ENCODE data around the gene COL27A1.

Gene COL27A1

DNA sequence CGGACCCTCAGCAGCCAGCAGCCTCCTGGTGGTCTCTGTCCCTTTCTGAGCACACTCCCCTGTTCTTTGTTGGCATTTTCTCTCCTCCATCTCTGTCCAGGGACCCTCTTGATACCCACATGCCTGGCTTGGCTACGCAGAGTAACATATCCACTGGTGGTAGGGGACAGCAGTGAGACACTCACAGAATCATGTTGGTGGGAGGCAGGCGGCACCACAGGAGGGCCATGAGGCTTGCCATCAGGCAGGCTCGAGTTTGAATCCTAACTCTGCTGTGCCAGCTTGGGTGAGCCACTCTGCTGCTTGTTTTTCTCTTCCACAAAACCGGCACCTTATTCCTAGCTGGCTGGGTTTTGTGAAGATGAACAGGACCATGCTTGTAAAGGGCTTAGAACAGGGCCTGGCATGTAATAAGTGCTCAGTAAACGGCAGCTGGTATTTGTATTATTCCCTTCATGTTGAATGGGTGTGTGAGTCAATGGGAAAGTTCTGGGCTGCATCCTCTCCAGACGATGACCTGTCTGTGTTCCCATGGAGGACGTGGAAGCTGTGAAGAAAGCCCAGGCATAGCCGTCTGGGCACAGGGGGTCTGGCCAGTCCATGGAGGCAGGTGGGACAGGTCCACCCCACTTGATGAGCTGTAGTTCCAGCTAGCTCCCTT is 2.3 kb downstream of the COL27A1 start:
- POLR2A ChIA-PET: interaction anchor here (0.6 kb wide), 1 partner anchor 131 kb away, joined by 3 read pairs; no protein-coding TSS in a partner anchor
- no peak for DNase-seq (ENCODE audit: low read depth, low spot score)

GRCh38 chr9:114158482-114159130 is 3.3 kb downstream of the COL27A1 start:
- DNase-seq (ENCODE audit: low read depth, low spot score): no peak
- CTCF ChIA-PET: interaction anchor here (0.8 to 16.1 kb wide), 7 partner anchors 12 to 133 kb away, joined by 3 to 280 read pairs (median 3); no protein-coding TSS in a partner anchor
- POLR2A ChIA-PET: interaction anchor here (0.6 kb wide), 1 partner anchor 130 kb away, joined by 3 read pairs; no protein-coding TSS in a partner anchor
- TF ChIP-seq CTCF (IDR thresholded peaks at IDR 0.05; ENCODE audit: insufficient read depth, low read length, missing control alignments): no peak
- H3K4me3 ChIP-seq (ENCODE audit: low read depth, low read length): no peak overlapping the region

More for the DNA sequence above, 2.3 kb downstream of the COL27A1 start:
- TF ChIP-seq CTCF (IDR thresholded peaks at IDR 0.05; ENCODE audit: insufficient read depth, low read length, missing control alignments): no peak
- CTCF ChIA-PET: interaction anchor here (0.7 to 16.1 kb wide), 10 partner anchors 13 to 134 kb away, joined by 3 to 280 read pairs (median 4); no protein-coding TSS in a partner anchor
- H3K4me3 ChIP-seq (ENCODE audit: low read depth, low read length): peak overlapping the region; percentile 73

DNA sequence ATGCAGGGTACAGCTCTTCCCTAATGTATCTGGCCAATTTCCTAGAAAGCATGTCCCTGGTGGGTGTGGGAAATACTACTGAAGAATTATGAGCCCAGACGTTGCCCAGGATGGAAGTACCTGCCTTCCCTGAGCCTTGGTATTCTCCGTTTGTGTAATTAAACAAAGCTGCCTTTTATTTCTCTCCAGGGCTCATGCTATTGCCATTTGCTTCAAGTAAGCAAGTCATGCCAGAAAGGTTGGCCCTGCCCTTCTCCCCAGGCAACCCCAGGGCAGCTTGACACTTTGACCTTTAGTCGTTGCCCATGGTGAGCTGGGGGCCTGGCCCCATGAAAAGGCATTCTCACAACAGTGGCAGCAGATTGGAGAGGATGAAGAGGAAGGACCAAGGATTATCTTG is 4.4 kb downstream of the COL27A1 start:
- H3K4me3 ChIP-seq (ENCODE audit: low read depth, low read length): no peak overlapping the region
- TF ChIP-seq CTCF (IDR thresholded peaks at IDR 0.05; ENCODE audit: insufficient read depth, low read length, missing control alignments): no peak
- CTCF ChIA-PET: interaction anchor here (0.8 to 16.1 kb wide), 4 partner anchors 11 to 132 kb away, joined by 3 to 280 read pairs (median 29); no protein-coding TSS in a partner anchor
- POLR2A ChIA-PET: no interaction called here
- DNase-seq (ENCODE audit: low read depth, low spot score): no peak

- no peak overlapping the region for H3K4me3 ChIP-seq (ENCODE audit: low read depth, low read length)
- CTCF ChIA-PET: interaction anchor here (0.6 to 16.1 kb wide), 12 partner anchors 11 to 146 kb away, joined by 3 to 280 read pairs (median 3); no protein-coding TSS in a partner anchor
- DNase-seq (ENCODE audit: low read depth, low spot score): no peak
- POLR2A ChIA-PET: interaction anchor here (0.8 kb wide), 1 partner anchor 16 kb away, joined by 3 read pairs; no protein-coding TSS in a partner anchor
- no peak for TF ChIP-seq CTCF (IDR thresholded peaks at IDR 0.05; ENCODE audit: insufficient read depth, low read length, missing control alignments)
Measured at GRCh38 chr9:114161513-114161912, 6.2 kb downstream of the COL27A1 start.

GRCh38 chr9:114163517-114163951 is 8.2 kb downstream of the COL27A1 start:
- no peak for TF ChIP-seq CTCF (IDR thresholded peaks at IDR 0.05; ENCODE audit: insufficient read depth, low read length, missing control alignments)
- no peak overlapping the region for H3K4me3 ChIP-seq (ENCODE audit: low read depth, low read length)
- DNase-seq (ENCODE audit: low read depth, low spot score): no peak
- POLR2A ChIA-PET: no interaction called here
- CTCF ChIA-PET: interaction anchor here (1.0 to 16.1 kb wide), 11 partner anchors 8 to 128 kb away, joined by 3 to 280 read pairs (median 4); partner anchors contain the start of gene COL27A1
